Bronchial epithelial cell (primary cell): Measurements from ENCODE around the gene PDZD2. TPM values are rescaled to one million over a fixed set of nuclear protein-coding genes. Genes with fewer than 3 reads are reported as not detected.
A peak's percentile ranks its signal among the peaks of the same experiment; 100 is the strongest.

Experiments used
- DNase-seq: peaks from one replicate; pipeline ENCODE4 v3.0.0-alpha.2; 2010; ENCODE audit warnings: low read depth
- FAIRE-seq: peaks from 2 replicates; lab custom pipeline; 2011; peaks lifted over from hg19 to GRCh38; lab: Jason Lieb, UNC
- H3K27me3 ChIP-seq: 2 replicates; pipeline ENCODE4 v1.5.1; 2011; ENCODE audit warnings: low read length; ENCODE audit not compliant: control insufficient read depth, insufficient read depth
- H3K36me3 ChIP-seq: 2 replicates; pipeline ENCODE4 v1.5.1; 2011; ENCODE audit warnings: low read length; ENCODE audit not compliant: control insufficient read depth, insufficient read depth
- H3K4me3 ChIP-seq: 2 replicates; pipeline ENCODE4 v1.5.1; 2011; ENCODE audit warnings: mild to moderate bottlenecking, low read depth, low read length, control low read depth
- CTCF ChIP-seq: IDR thresholded peaks from 2 replicates; pipeline ENCODE4 v1.5.1; 2011; ENCODE audit warnings: mild to moderate bottlenecking, moderate library complexity, low read length, control low read depth, inconsistent platforms; ENCODE audit not compliant: insufficient read depth, severe bottlenecking
- total RNA-seq: library from RNA; depleted of rRNA; stranded (reverse); fragments of >200 nt; gene quantifications from 2 replicates; pipeline ENCODE4 v1.2.1, GENCODE V29; 2014

The PDZD2 gene
- total RNA-seq, 1 donor from 2014 or later, result 1.8 TPM

- Histone ChIP-seq H3K36me3 (no peaks in the 10 kb centered on the region), H3K4me3 (no peak overlapping the region), H3K27me3 (no peaks in the 10 kb centered on the region)
- no peak for TF ChIP-seq CTCF
- FAIRE-seq, result no peak
- DNase-seq, result no peak
Observed at GRCh38 chr5:31976169-31976568, 337.2 kb downstream of the PDZD2 start.

DNA sequence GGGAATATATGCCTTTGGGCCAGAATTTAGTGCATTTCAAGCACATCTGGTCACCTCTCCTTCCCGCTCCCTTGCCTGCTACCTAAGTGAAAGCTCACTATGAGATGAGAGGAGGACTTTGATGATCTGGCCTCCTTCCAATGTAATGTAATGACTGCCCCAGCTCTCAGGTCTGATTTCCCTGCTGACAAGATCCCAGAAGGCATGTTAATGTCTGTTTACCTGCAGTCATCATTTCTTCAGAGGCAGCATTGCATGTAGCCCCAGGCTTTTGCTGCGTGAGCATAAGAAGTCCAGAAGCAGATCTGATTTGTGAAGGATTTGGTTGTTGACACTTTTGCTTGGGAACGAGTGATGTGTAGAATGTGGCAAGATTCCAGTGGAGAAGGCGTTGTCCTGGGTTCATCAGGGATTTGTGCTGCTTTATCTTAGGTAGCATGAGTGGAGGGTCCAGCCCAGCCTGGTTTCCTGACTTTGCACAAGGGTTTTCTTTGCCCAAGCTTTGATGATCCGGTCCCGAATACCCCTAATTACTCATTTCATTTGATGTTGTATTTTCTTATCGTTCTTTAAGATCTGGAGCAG is 342.5 kb downstream of the PDZD2 start:
- DNase-seq (no peak), FAIRE-seq (no peak)
- Histone ChIP-seq H3K27me3 (no peaks in the 10 kb centered on the region), H3K36me3 (no peaks in the 10 kb centered on the region), H3K4me3 (no peak overlapping the region)
- TF ChIP-seq CTCF, result no peak

GRCh38 chr5:31982027-31982426 is 343.1 kb downstream of the PDZD2 start:
- Histone ChIP-seq H3K27me3 (no peaks in the 10 kb centered on the region), H3K4me3 (no peak overlapping the region), H3K36me3 (no peaks in the 10 kb centered on the region)
- peak; percentile 18 for FAIRE-seq
- no peak for TF ChIP-seq CTCF
- DNase-seq, result no peak

DNA sequence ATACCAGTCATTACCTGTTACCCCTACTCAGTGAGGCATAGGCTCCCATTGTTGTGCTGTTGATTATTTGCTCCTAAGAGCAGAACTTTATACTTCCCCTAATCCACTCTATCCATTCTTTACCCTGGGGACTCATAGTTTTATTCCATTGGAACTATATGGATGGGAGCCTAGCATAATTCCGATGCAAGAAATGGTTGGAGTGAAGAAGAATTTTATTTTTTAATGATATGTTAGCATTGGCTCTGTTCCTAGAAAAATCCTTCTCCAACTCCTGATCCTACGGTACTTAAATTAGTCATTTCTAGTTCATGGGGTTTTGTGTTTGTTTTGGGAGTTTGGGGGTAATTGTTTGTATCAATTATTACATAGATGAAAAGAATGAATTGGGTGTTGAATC is 343.7 kb downstream of the PDZD2 start:
- H3K4me3 ChIP-seq, result no peak overlapping the region
- TF ChIP-seq CTCF, result no peak
- no peak for FAIRE-seq

DNA sequence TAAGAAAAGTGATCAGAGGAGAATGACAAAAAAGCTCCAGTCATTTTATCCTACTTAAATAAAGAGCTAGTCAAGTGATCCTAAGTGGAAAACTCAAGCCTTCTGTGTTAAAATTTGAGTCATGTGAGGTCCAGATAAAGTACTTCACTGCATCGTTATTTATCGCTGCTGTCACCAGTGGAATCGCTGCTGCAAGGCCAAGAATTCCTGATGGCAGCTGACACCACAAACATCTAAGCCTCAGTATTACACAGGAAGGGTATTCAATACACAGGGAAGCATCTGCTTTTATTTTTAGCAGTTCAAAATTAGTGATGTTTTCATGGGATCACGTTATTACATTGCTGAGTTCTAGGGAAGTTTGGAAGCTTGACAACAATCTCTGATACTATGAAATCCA is 344.9 kb downstream of the PDZD2 start:
- FAIRE-seq (no peak), DNase-seq (no peak)
- no peak for TF ChIP-seq CTCF

More for the DNA sequence above, 343.7 kb downstream of the PDZD2 start:
- no peaks in the 10 kb centered on the region for H3K27me3 ChIP-seq
- H3K36me3 ChIP-seq, result no peaks in the 10 kb centered on the region
- no peak for DNase-seq

GRCh38 chr5:31984691-31985090 is 345.8 kb downstream of the PDZD2 start:
- FAIRE-seq (no peak), DNase-seq (no peak)
- no peaks in the 10 kb centered on the region for H3K27me3 ChIP-seq
- H3K36me3 ChIP-seq, result no peaks in the 10 kb centered on the region
- TF ChIP-seq CTCF, result no peak
- no peak overlapping the region for H3K4me3 ChIP-seq

More for the DNA sequence above, 344.9 kb downstream of the PDZD2 start:
- Histone ChIP-seq H3K4me3 (no peak overlapping the region), H3K27me3 (no peaks in the 10 kb centered on the region), H3K36me3 (no peaks in the 10 kb centered on the region)
